Keratinocyte (primary cell): ENCODE data around the gene TMEM109. TPM values are rescaled to one million over a fixed set of nuclear protein-coding genes. Genes with fewer than 3 reads are reported as not detected.

Experiments used
- DNase-seq: peaks from one replicate; pipeline ENCODE4 v3.0.0-alpha.2; 2011; ENCODE audit warnings: low read depth, missing footprints, low spot score
- FAIRE-seq: peaks from 2 replicates; lab custom pipeline; 2011; peaks lifted over from hg19 to GRCh38; lab: Jason Lieb, UNC
- H2AFZ ChIP-seq: 2 replicates; pipeline ENCODE4 v1.6.0; 2012; ENCODE audit warnings: low read length, control low read depth, inconsistent platforms; ENCODE audit not compliant: control insufficient read depth
- H3K27ac ChIP-seq: 2 replicates; pipeline ENCODE4 v1.5.1; 2011; ENCODE audit warnings: low read length; ENCODE audit not compliant: control insufficient read depth, insufficient read depth
- H3K27me3 ChIP-seq: 3 replicates; pipeline ENCODE4 v1.6.0; 2011; ENCODE audit warnings: low read length; ENCODE audit not compliant: control insufficient read depth, insufficient read depth; ENCODE audit errors: extremely low read depth
- H3K36me3 ChIP-seq, 2 experiments: 2 replicates in 1 of 2; 3 replicates in 1 of 2; pipeline ENCODE4 v1.5.1; 2011; ENCODE audit warnings: low read length in 2 of 2, mild to moderate bottlenecking in 1 of 2; ENCODE audit not compliant: control insufficient read depth in 2 of 2, insufficient read depth in 2 of 2; ENCODE audit errors: extremely low read depth in 1 of 2
- H3K4me1 ChIP-seq: 3 replicates; pipeline ENCODE4 v1.5.1; 2011; ENCODE audit warnings: low read length; ENCODE audit not compliant: control insufficient read depth, insufficient read depth; ENCODE audit errors: extremely low read depth
- H3K4me2 ChIP-seq: 3 replicates; pipeline ENCODE4 v1.6.0; 2011; ENCODE audit warnings: low read depth, low read length; ENCODE audit not compliant: control insufficient read depth, insufficient read depth; ENCODE audit errors: extremely low read depth
- H3K4me3 ChIP-seq, 3 experiments: fragments of 200-600 bp in 1 of 3; sonication (generic) in 1 of 3; 2 replicates in 2 of 3; 3 replicates in 1 of 3; pipeline ENCODE4 v1.5.1; 2011 to 2016; ENCODE audit warnings: low read length in 3 of 3, mild to moderate bottlenecking in 3 of 3, control low read depth in 2 of 3, inconsistent platforms in 1 of 3, low read depth in 1 of 3, mixed read lengths in 1 of 3, mixed run types in 1 of 3, moderate library complexity in 1 of 3; ENCODE audit not compliant: control insufficient read depth in 2 of 3, insufficient read depth in 2 of 3; ENCODE audit errors: extremely low read depth in 1 of 3
- H3K79me2 ChIP-seq: 2 replicates; pipeline ENCODE4 v1.6.0; 2012; ENCODE audit warnings: low read length; ENCODE audit not compliant: control insufficient read depth, insufficient read depth
- H3K9ac ChIP-seq: 3 replicates; pipeline ENCODE4 v1.6.0; 2011; ENCODE audit warnings: low read length; ENCODE audit not compliant: control insufficient read depth, insufficient read depth; ENCODE audit errors: extremely low read depth
- H3K9me1 ChIP-seq: 3 replicates; pipeline ENCODE4 v1.6.0; 2011; ENCODE audit warnings: low read length; ENCODE audit not compliant: control insufficient read depth, insufficient read depth; ENCODE audit errors: extremely low read depth
- H3K9me3 ChIP-seq: 2 replicates; pipeline ENCODE4 v1.5.1; 2012; ENCODE audit warnings: low read depth, low read length; ENCODE audit not compliant: control insufficient read depth
- H4K20me1 ChIP-seq: 3 replicates; pipeline ENCODE4 v1.6.0; 2011; ENCODE audit warnings: low read length; ENCODE audit not compliant: control insufficient read depth, insufficient read depth; ENCODE audit errors: extremely low read depth
- CTCF ChIP-seq, 3 experiments: IDR thresholded peaks in 1 of 3; conservative IDR thresholded peaks in 1 of 3; optimal IDR thresholded peaks in 1 of 3; 2 replicates in 2 of 3; 3 replicates in 1 of 3; pipeline versions ENCODE3 to v1.5.1; 2011; ENCODE audit warnings: low read length in 3 of 3, mild to moderate bottlenecking in 3 of 3, moderate library complexity in 2 of 3, control low read depth in 1 of 3, inconsistent platforms in 1 of 3; ENCODE audit not compliant: insufficient read depth in 2 of 3; ENCODE audit errors: extremely low read depth in 1 of 3
- EZH2 ChIP-seq: IDR thresholded peaks from one replicate; pipeline ENCODE4 v1.6.1; 2012; ENCODE audit warnings: inconsistent platforms, mild to moderate bottlenecking, low read length, moderate library complexity
- dilution Hi-C: fragments of 300-500 bp; cut with MboI; formaldehyde crosslinking; loops from one replicate; pipeline ENCODE4 v1.7.0; 2020; ENCODE audit warnings: low sequenced_read_pairs; ENCODE audit not compliant: extremely low pct_ligation_motif_present
- polyA plus RNA-seq, 5 experiments: library from polyadenylated mRNA; depleted of rRNA in 3 of 5; stranded (reverse) in 3 of 5; stranded (forward) in 1 of 5; unstranded in 1 of 5; fragments of >200 nt; gene quantifications; 1 replicate in 1 of 5; 2 replicates in 3 of 5; 3 replicates in 1 of 5; pipeline versions ENCODE4 v1.2.1 to v1.2.3, GENCODE V29; 2011 to 2012; ENCODE audit warnings: missing spikeins in 2 of 5, low read depth in 1 of 5, low replicate concordance in 1 of 5

The TMEM109 gene
- polyA plus RNA-seq, 1 donor (not counting 4 experiments of a cell fraction or from before 2014, with no cell fraction given): 25.2 TPM

- Histone ChIP-seq H4K20me1 (no peaks in the 10 kb centered on the region), H3K27ac (no peak overlapping the region), H3K4me3 (no peak overlapping the region), H3K4me1 (no peaks in the 10 kb centered on the region), H3K79me2 (no peaks in the 10 kb centered on the region), H3K27me3 (no peaks in the 10 kb centered on the region), H3K36me3 (peaks cover 12 to 42% of the 10 kb centered on the region in 2 experiments), H3K9me1 (no peaks in the 10 kb centered on the region), H3K9ac (no peak overlapping the region), H3K9me3 (no peaks in the 10 kb centered on the region), H3K4me2 (no peak overlapping the region), H2AFZ (no peak overlapping the region)
- TF ChIP-seq EZH2: no peak
- no peak for TF ChIP-seq CTCF (optimal IDR thresholded peaks at IDR 0.05 in 1 of 3, IDR thresholded peaks at IDR 0.05 in 1 of 3, conservative IDR thresholded peaks at IDR 0.05 in 1 of 3; ENCODE audit: extremely low read depth in 1 of 3, insufficient read depth in 2 of 3, low read length in 3 of 3)
- dilution Hi-C loops: no loop called here
- DNase-seq (no peak), FAIRE-seq (no peak)
Observed at GRCh38 chr11:60932605-60933356, 18.8 kb downstream of the TMEM109 start.

DNA sequence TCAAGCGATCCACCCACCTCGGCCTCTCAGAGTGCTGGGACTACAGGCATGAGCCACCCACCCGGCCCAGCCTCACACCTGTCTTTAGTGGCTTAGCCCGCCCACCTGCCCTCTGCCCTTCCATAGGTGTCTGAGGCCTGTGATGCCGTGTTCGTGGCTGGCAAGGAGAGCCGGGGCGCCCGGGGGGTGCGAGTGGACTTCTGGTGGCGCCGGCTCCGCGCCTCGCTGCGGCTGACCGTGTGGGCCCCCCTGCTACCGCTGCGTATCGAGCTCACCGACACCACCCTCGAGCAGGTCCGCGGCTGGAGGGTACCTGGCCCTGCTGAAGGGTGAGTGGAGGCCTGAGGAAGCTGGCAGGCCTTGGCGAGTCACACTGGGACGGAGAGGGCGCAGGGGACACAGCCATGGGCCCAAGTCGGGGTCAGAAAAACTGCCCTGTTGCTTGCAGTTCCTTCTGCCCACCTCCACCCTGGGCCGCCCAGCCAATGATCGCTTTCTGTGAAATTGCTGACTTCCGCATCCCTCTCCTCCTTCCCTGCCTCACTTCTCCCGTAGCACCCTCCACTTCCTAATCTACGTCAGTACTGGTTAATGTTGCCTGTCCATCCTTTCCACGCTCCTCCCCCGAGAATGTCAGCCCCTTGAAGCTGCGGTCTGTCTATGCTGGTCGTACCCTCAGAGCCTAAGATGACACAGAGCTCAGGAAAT is 19.6 kb downstream of the TMEM109 start:
- Histone ChIP-seq H3K79me2 (no peaks in the 10 kb centered on the region), H2AFZ (no peak overlapping the region), H3K9me3 (no peaks in the 10 kb centered on the region), H3K27ac (no peak overlapping the region), H3K36me3 (peaks cover 12 to 38% of the 10 kb centered on the region in 2 experiments), H4K20me1 (no peaks in the 10 kb centered on the region), H3K9ac (no peak overlapping the region), H3K4me3 (no peak overlapping the region), H3K27me3 (no peaks in the 10 kb centered on the region), H3K4me1 (no peaks in the 10 kb centered on the region), H3K9me1 (no peaks in the 10 kb centered on the region), H3K4me2 (no peak overlapping the region)
- FAIRE-seq (no peak), DNase-seq (no peak)
- TF ChIP-seq EZH2: no peak
- no peak for TF ChIP-seq CTCF (optimal IDR thresholded peaks at IDR 0.05 in 1 of 3, IDR thresholded peaks at IDR 0.05 in 1 of 3, conservative IDR thresholded peaks at IDR 0.05 in 1 of 3; ENCODE audit: extremely low read depth in 1 of 3, insufficient read depth in 2 of 3, low read length in 3 of 3)
- dilution Hi-C loops: no loop called here
